Astrocyte (in vitro differentiated cells and primary cell): ENCODE data around the gene EMC8.

Experiments used
- CTCF ChIP-seq: IDR thresholded peaks from 2 replicates; pipeline ENCODE4 v1.5.1; 2011; ENCODE audit warnings: low read depth, mild to moderate bottlenecking, inconsistent platforms, low read length, moderate library complexity; ENCODE audit not compliant: insufficient read depth
- EZH2 ChIP-seq: IDR thresholded peaks from 2 replicates; pipeline ENCODE4 v1.6.1; 2012; ENCODE audit warnings: mild to moderate bottlenecking, low read length, inconsistent platforms; ENCODE audit not compliant: insufficient read depth

DNA sequence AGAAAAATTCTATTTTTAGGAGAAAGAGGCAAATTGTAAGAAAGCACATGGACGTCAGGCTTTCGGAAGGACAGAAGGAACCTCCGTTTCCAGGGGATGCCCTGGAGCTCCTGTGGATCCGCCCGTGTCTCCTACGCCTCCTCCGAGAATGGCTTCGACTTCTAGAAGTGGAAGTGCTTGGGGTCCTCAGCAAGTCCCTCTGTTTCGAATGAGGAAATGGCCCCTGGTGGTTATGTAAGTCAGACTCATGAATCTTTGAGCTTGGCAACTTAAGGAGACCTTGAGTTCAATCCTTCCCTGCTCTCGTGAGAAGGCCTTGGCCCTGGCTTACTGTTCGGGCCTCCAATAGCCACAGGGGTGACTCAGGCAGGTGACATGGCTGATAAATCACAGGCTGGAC is 39.0 kb upstream of the EMC8 start:
- no peak for TF ChIP-seq EZH2
- TF ChIP-seq CTCF = no peak
